Parathyroid adenoma (tissue), 2 donors: ENCODE results near the gene NDUFC2.
"Not testable (repeated sequence)": the region's sequence is repeated elsewhere in the genome, so short reads cannot be mapped to it uniquely, and the experiment has no call there.

ENCODE experiments used
- H2AFZ ChIP-seq: fragments of 300-600 bp; sonication (generic); one replicate; pipeline ENCODE4 v1.7.0; 2017; ENCODE audit warnings: antibody characterized with exemption, mild to moderate bottlenecking
- H3K27ac ChIP-seq: fragments of 300-600 bp; sonication (generic); one replicate; pipeline ENCODE4 v1.7.0; 2017
- H3K27me3 ChIP-seq: fragments of 300-600 bp; sonication (generic); one replicate; pipeline ENCODE4 v1.7.0; 2017; ENCODE audit warnings: low read length; ENCODE audit not compliant: control insufficient read depth, insufficient read depth
- H3K36me3 ChIP-seq: fragments of 300-600 bp; sonication (generic); one replicate; pipeline ENCODE4 v1.7.0; 2017; ENCODE audit warnings: low read length; ENCODE audit not compliant: control insufficient read depth, insufficient read depth
- H3K4me1 ChIP-seq: fragments of 300-600 bp; sonication (generic); one replicate; pipeline ENCODE4 v1.7.0; 2017; ENCODE audit warnings: control low read depth
- H3K4me2 ChIP-seq: fragments of 300-600 bp; sonication (generic); one replicate; pipeline ENCODE4 v1.7.0; 2017; ENCODE audit warnings: low read length
- H3K4me3 ChIP-seq: fragments of 300-600 bp; sonication (generic); one replicate; pipeline ENCODE4 v1.7.0; 2017; ENCODE audit warnings: low read depth, low read length
- H3K79me2 ChIP-seq: fragments of 300-600 bp; sonication (generic); one replicate; pipeline ENCODE4 v1.7.0; 2017; ENCODE audit warnings: control low read depth
- H3K9ac ChIP-seq: fragments of 300-600 bp; sonication (generic); one replicate; pipeline ENCODE4 v1.7.0; 2017; ENCODE audit warnings: mild to moderate bottlenecking
- H3K9me3 ChIP-seq: fragments of 300-600 bp; sonication (generic); one replicate; pipeline ENCODE4 v1.7.0; 2017; ENCODE audit warnings: low read length; ENCODE audit not compliant: control insufficient read depth
- CTCF ChIP-seq: fragments of 300-600 bp; sonication (generic); IDR thresholded peaks from one replicate; pipeline ENCODE4 v1.7.0; 2017; ENCODE audit warnings: antibody characterized with exemption, mild to moderate bottlenecking
- donor health status: primary hyperparathyroidism.

Gene NDUFC2

GRCh38 chr11:78085972-78086371, 6.3 kb upstream of the NDUFC2 start:
- H3K9ac ChIP-seq, result no peak overlapping the region

GRCh38 chr11:78084506-78084905, 4.8 kb upstream of the NDUFC2 start:
- not testable (repeated sequence) for H3K4me3 ChIP-seq, H3K9ac ChIP-seq, H3K27me3 ChIP-seq, H3K27ac ChIP-seq, H3K4me1 ChIP-seq, H3K9me3 ChIP-seq, H3K79me2 ChIP-seq, H3K36me3 ChIP-seq, H2AFZ ChIP-seq, H3K4me2 ChIP-seq

More at GRCh38 chr11:78085972-78086371, 6.3 kb upstream of the NDUFC2 start:
- no peak overlapping the region for H2AFZ ChIP-seq
- no peak for TF ChIP-seq CTCF
- H3K9me3 ChIP-seq, result no peaks in the 10 kb centered on the region
- H3K4me2 ChIP-seq, result no peak overlapping the region
- no peak overlapping the region for H3K27ac ChIP-seq
- H3K4me1 ChIP-seq, result no peaks in the 10 kb centered on the region
- H3K36me3 ChIP-seq, result no peaks in the 10 kb centered on the region
- H3K27me3 ChIP-seq, result no peaks in the 10 kb centered on the region
- H3K4me3 ChIP-seq, result no peak overlapping the region
- H3K79me2 ChIP-seq, result no peaks in the 10 kb centered on the region

GRCh38 chr11:78083021-78083420, 3.4 kb upstream of the NDUFC2 start:
- H3K4me1 ChIP-seq, result no peaks in the 10 kb centered on the region
- H3K27ac ChIP-seq, result no peak overlapping the region
- H3K27me3 ChIP-seq, result no peaks in the 10 kb centered on the region
- no peak overlapping the region for H3K9ac ChIP-seq
- H3K79me2 ChIP-seq, result peaks cover 3% of the 10 kb centered on the region
- no peak overlapping the region for H3K4me2 ChIP-seq
- no peaks in the 10 kb centered on the region for H3K9me3 ChIP-seq
- H3K4me3 ChIP-seq, result no peak overlapping the region
- no peak overlapping the region for H2AFZ ChIP-seq
- no peaks in the 10 kb centered on the region for H3K36me3 ChIP-seq
- TF ChIP-seq CTCF, result no peak

- H3K27me3 ChIP-seq, result no peaks in the 10 kb centered on the region
- H3K9me3 ChIP-seq, result no peaks in the 10 kb centered on the region
- H3K36me3 ChIP-seq, result no peaks in the 10 kb centered on the region
- H3K9ac ChIP-seq, result no peak overlapping the region
- H3K4me3 ChIP-seq, result no peak overlapping the region
- peaks cover 10% of the 10 kb centered on the region for H3K79me2 ChIP-seq
- H3K4me2 ChIP-seq, result no peak overlapping the region
- H3K4me1 ChIP-seq, result no peaks in the 10 kb centered on the region
- no peak overlapping the region for H3K27ac ChIP-seq
- H2AFZ ChIP-seq, result no peak overlapping the region
- TF ChIP-seq CTCF, result no peak
Observed at GRCh38 chr11:78082146-78082545, 2.5 kb upstream of the NDUFC2 start.

- no peak for TF ChIP-seq CTCF
- Histone ChIP-seq H3K27ac (no peak overlapping the region), H3K79me2 (peaks cover 15% of the 10 kb centered on the region), H3K9me3 (no peaks in the 10 kb centered on the region), H3K4me1 (peaks cover 1% of the 10 kb centered on the region), H3K4me2 (no peak overlapping the region), H3K4me3 (no peak overlapping the region), H3K27me3 (no peaks in the 10 kb centered on the region), H2AFZ (no peak overlapping the region), H3K9ac (no peak overlapping the region), H3K36me3 (no peaks in the 10 kb centered on the region)
Observed at GRCh38 chr11:78081583-78081982, 1.9 kb upstream of the NDUFC2 start.
